GM18858 (cell line): ENCODE data around the gene HEATR3.

Experiments
- ATAC-seq: cut with Tn5 transposase; IDR thresholded peaks from one replicate; pipeline ENCODE4 v1.9.1; 2021; ENCODE audit not compliant: unreplicated experiment

HEATR3 gene

GRCh38 chr16:50152807-50153595 lies 87.2 kb downstream of the HEATR3 start, which contains the start of gene TENT4B:
TENT4B (plus strand) TSS chr16:50153306; CDS start chr16:50153622, 316 bp downstream.
- ATAC-seq, result peak; percentile 63

- no peak for ATAC-seq
Observed at GRCh38 chr16:50153596-50154419, 88.0 kb downstream of the HEATR3 start.

GRCh38 chr16:50154420-50154950 lies 88.7 kb downstream of the HEATR3 start:
- ATAC-seq, result no peak

- ATAC-seq, result no peak
Observed at GRCh38 chr16:50155925-50156324, 90.2 kb downstream of the HEATR3 start.
